ENCODE measurements around the gene SMTNL1.

SMTNL1 gene

DNA sequence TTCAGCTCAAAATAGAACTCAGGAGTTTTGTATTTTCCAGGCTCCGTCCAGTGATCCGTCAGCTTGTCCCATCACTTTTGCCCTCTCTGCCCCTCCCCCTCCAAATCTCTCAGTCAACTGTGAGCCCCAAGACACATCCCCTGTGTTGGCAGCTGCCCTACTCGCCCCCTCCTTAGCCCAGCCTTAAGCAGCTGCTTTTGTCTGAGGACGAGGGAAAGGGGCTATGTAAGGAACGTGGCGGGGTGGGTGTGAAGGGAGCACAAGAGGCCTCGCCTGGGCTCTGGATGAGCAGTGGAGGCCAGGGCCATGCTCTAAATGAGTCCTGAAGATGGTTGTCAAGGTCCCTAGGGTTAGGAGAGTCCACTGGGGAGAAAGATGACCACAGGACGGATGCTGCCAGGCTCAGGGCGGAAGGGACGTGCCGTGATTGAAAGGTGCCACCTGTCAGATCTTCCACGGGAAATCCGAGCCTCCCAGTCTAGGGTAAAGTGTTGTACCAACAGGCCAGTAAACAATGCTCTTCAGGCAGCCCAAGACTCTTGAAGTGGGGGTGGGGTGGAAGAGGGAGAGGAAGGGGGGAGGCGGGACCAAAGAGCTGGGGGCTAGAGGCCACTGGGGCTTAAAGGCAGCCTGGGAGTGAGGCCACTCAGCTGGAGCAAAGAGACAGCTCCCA is at the start of gene SMTNL1:
Gene SMTNL1 (plus strand): TSS at position 649 of the 673 bp plus-strand sequence. CDS start 5,048 bp downstream, outside the sequence.
- DNase-seq, result no peak

- no peak for DNase-seq
These were observed 49.3 kb upstream of the SMTNL1 start for GRCh38 chr11:57487920-57488659.

- no peak for DNase-seq
These were observed 46.7 kb upstream of the SMTNL1 start for GRCh38 chr11:57490456-57491248.

GRCh38 chr11:57491371-57492061 is 45.9 kb upstream of the SMTNL1 start:
- DNase-seq, result peak; percentile 72

GRCh38 chr11:57493507-57494503 is 43.6 kb upstream of the SMTNL1 start:
- DNase-seq, result peak; percentile 82

DNA sequence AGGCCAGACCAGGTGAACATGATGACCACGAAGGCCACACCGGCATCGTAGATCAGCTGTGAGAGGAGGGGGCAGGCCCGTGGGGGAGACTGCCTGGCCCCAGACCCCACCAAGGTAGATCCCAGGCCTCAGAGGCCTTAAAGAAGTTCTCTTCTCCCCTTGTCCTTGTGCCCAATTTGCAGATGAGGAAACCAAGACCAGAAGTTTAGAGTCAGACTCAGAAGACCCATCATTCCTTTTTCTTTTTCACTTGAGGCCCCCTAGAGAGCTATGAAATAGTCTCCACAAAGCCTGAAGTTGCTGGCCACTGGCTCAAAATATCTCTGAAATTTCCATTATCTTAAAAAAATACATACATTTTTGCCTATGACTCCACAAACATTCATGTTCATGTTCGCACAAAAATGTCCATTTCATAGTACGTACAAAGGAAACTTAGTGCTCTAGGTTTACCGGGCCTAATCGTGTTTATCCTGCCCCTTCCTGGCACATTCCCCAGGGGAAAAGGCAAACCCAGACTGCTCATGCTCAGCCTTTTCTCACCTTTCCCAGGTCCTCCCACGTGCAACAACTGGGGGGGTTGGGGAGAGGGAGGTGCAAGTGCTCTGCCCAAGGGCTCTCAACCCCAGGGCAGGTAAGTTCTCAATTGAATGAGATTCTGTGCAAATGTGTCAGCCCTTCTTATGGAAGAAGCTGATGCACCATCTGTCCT is 41.1 kb upstream of the SMTNL1 start:
- DNase-seq, result no peak

- DNase-seq, result no peak
These were observed 39.8 kb upstream of the SMTNL1 start for GRCh38 chr11:57497303-57498247.

GRCh38 chr11:57498540-57498939 is 38.9 kb upstream of the SMTNL1 start:
- no peak for DNase-seq

- peak; percentile 60 for DNase-seq
These were observed 37.9 kb upstream of the SMTNL1 start for GRCh38 chr11:57499413-57499982.

DNA sequence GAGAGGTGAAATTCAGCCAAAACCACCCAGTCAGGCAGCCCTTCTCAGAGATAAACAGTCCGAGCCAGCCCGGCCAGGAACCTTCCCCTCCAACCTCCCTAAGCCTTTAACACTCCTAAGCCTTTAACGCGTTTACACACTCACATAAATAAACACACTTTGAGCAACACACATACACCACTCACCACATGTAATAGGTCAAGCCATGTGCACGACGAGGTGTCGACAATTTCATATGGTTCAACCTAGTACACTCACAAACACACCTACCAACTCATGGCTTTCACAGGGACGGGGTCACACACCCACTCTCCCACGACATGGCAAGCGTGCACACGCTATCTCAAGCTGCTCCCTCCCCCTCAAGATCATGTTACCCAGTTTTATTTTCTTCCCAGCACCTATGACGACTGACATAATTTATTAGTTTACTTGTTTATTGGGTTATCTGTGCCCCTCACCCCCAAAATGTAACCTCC is 37.4 kb upstream of the SMTNL1 start:
- DNase-seq, result no peak

GRCh38 chr11:57500515-57500914 is 36.9 kb upstream of the SMTNL1 start:
- DNase-seq, result no peak

DNA sequence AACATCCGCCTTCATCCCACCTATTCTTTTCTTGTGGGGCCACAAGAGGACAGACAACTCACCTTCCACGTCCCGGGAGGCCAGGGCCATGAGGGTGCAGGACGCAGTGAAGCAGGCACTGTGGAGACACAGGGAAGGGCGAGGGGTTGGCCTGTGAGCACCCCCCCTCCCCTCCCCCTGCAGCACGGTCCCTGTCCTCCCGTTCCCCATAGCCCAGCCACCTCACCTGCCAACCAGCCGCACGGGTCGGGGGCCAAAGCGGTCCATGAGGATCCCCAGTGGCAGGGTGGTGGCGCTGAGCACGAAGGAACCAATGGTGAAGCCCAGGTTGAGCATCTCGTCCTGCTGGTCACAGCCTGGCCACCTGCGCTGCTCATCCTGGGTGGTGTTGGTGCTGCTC is 36.5 kb upstream of the SMTNL1 start:
- DNase-seq, result no peak

DNA sequence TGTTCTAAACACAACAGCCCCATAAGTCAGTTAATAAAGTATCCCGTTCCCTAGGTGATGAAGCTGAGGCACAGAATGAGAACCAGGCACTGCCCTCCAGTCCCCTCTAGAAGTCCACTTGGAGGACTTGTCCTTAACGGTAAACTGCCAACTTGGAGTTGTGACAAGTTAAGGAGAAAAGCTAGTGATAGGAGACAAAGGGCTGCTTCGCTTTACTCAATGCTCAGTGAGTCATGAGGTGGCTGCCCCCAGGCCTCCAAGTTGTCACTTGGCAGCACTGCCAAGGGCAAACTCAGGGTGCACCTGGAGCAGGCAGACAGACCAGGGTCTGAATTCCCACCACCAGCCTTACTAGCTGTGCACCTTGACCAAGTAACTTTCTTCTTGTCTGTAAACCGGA is 35.4 kb upstream of the SMTNL1 start:
- no peak for DNase-seq

- DNase-seq, result no peak
These were observed 35.0 kb upstream of the SMTNL1 start for GRCh38 chr11:57502376-57502775.

GRCh38 chr11:57502870-57503269 is 34.5 kb upstream of the SMTNL1 start:
- no peak for DNase-seq

DNA sequence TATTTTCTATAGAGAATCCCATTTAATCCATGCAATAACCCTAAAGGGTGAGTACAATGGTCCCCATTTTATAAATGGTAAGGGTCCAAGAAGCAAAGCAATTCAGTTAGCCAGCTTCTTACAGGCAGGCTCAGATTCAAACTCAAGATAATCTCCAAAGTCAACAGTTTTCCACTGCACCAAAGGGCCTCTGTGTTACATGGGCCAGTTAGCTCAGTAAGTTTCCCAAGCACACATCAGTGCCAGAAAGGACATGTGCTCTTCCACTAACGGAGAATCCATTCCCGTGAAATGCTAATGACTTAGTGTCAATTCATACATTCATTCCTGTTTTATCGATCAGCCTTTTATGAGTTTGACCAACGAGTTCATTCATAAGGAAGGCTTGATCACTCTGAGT is 32.9 kb upstream of the SMTNL1 start:
- no peak for DNase-seq

- DNase-seq, result no peak
These were observed 30.9 kb upstream of the SMTNL1 start for GRCh38 chr11:57506522-57506921.

DNA sequence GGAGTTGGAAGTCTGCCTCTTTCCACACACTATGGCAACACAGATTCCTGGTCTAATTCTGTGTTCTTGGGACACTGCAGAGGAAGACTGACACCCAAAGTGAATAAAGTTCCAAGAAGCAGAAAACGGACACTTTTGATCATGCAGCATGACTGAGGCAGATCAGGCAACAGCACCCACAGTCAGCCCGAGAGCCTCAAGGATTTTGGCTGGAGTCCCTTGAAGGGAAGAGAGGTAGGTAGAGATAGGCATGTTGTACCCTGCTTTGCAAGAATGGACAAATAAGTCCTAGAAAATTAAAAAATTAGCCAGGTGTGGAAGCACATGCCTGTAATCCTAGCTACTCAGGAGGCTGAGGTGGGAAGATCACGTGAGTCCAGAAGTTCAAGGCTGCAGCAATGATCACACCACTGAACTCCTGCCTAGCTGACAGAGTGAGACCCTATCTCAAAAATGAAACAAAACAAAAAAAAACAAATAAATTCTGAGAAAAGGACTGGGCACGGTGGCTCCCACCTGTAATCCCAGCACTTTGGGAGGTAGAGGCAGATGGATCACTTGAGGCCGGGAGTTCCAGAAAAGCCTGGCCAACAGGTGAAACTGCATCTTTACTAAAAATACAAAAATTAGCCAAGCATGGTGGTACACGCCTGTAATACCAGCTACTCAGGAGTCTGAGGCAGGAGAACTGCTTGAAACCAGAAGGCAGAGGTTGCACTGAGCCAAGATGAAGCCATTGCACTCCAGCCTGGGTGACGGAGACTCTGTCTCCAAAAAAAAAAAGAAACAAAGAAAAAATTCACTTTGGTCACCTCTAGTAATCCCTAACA is 28.8 kb upstream of the SMTNL1 start:
- no peak for DNase-seq
